Ovary (tissue), 9 donors: Measurements from ENCODE around the gene GNAL. TPM values are rescaled to one million over a fixed set of nuclear protein-coding genes. Genes with fewer than 3 reads are reported as not detected.
"Not testable (repeated sequence)": the region's sequence is repeated elsewhere in the genome, so short reads cannot be mapped to it uniquely, and the experiment has no call there.

Experiments
- DNase-seq, 5 donors: peaks; one replicate each; pipeline ENCODE4 v3.0.0-alpha.2; 2019 to 2020
- H3K27ac ChIP-seq, 2 donors: fragments of 200-600 bp; one replicate each; pipeline versions ENCODE4 v1.5.1 to v1.8.0; 2019 to 2022
- H3K27me3 ChIP-seq: fragments of 200-600 bp; one replicate; pipeline ENCODE4 v1.8.0; 2022
- H3K36me3 ChIP-seq: fragments of 200-600 bp; sonication (generic); one replicate; pipeline ENCODE4 v1.5.1; 2019
- H3K4me1 ChIP-seq: one replicate; pipeline ENCODE4 v1.8.1; 2013; ENCODE audit warnings: mild to moderate bottlenecking, moderate library complexity; ENCODE audit not compliant: insufficient read depth
- H3K4me3 ChIP-seq: fragments of 200-600 bp; sonication (generic); one replicate; pipeline ENCODE4 v1.5.1; 2017
- H3K9me3 ChIP-seq, 2 donors: fragments of 200-600 bp in 1 of 2; sonication (generic) in 1 of 2; one replicate each; pipeline versions ENCODE4 v1.5.1 to v1.8.1; 2013 to 2019; ENCODE audit warnings: mild to moderate bottlenecking in 1 of 2, moderate library complexity in 1 of 2
- EP300 ChIP-seq: sonication (generic); formaldehyde crosslinking; IDR thresholded peaks from one replicate; pipeline ENCODE4 v1.6.1; 2017; ENCODE audit warnings: antibody characterized with exemption
- POLR2A ChIP-seq: fragments of 450-650 bp; IDR thresholded peaks from one replicate; pipeline ENCODE4 v1.6.1; 2017; ENCODE audit warnings: antibody characterized with exemption, mild to moderate bottlenecking, moderate library complexity
- WGBS, 3 donors: extraction: QIAGEN DNeasy Blood & Tissue Kit in 1 of 3; methylation state at CpG; one replicate each; pipeline versions ENCODE4 v1.1.5 to v1.1.7; 2013 to 2017; 5-methylcytosine and 5-hydroxymethylcytosine counted together
- intact Hi-C, 4 donors: fragments of 100-400 bp; cut with DNase I; formaldehyde crosslinking; loops; one replicate each; pipeline versions ENCODE4 v1.11.0 to v1.15.1; 2022 to 2023
- polyA plus RNA-seq, 2 donors: library from polyadenylated mRNA; stranded (reverse); fragments of 200-250 nt in 1 of 2; fragments of 350-450 nt in 1 of 2; fragmentation: Illumina TruSeq in 1 of 2; extraction: RNeasy Lipid Tissue Mini Kit (QIAGEN cat#74804) in 1 of 2; gene quantifications; one replicate each; pipeline ENCODE4 v1.2.3, GENCODE V29; 2013 to 2014
- total RNA-seq, 7 donors: library from RNA; depleted of rRNA in 2 of 7; stranded (reverse); fragments of >200 nt in 2 of 7; fragmentation: NEBNext Ultra II Directional in 3 of 7; extraction: Animal tissue kit (Norgen Biotek cat#: 25700) in 3 of 7; gene quantifications; one replicate each; pipeline versions ENCODE4 v1.1.0 to v1.2.4, GENCODE V29; 2016 to 2023
- TF ChIP-seq, protein P1 (sequence below), 3 donors: fragments of 450-650 bp in 2 of 3; fragments of 200-600 bp in 1 of 3; IDR thresholded peaks; one replicate each; pipeline versions ENCODE4 v1.5.1 to v1.8.0; 2016 to 2022; ENCODE audit warnings: antibody characterized with exemption in 3 of 3, mild to moderate bottlenecking in 1 of 3
- donor health status: DM: no; HTN: no; CAD: no; lungs with moderate emphysema.
- donor health status: DM: no; HTN: no; CAD: no.
- donor health status: Bipolar disorder and iron deficiency.
- donor health status: DM: yes; HTN: yes; CAD: no.
- donor health status: DM: no; HTN: no; CAD: no.
- donor health status: DM: yes; HTN: yes; CAD: no.

The GNAL gene
- total and polyA plus RNA-seq, 9 donors, result 1.6 to 15.4 (median 3.4) TPM

DNA sequence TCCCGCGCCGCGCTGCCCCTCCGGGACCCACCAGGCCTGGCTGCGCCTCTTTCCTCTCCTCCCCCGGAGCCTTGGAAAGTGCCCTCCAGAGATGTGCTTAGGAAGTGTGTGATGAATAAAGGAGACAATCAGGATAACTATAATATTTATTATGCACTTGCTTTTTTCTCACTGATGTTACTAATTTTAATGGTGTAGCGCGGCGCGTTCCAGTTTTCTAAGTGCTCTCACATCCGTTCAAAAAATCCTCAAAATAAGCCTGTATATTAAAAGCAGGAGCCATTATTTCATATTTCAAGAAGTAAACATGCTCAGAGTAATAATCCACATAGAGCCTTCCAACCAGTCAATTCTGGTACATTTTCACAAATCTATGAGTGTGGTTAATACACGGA is 220.0 kb downstream of the GNAL start:
- H3K4me1 ChIP-seq, result peaks cover 5% of the 10 kb centered on the region
- intact Hi-C loops, result loop anchor here in 2 of 4 donors (2.0 kb wide), 2 partner anchors 58 to 72 kb away; partner anchors contain the start of genes CHMP1B (in 1 of the 2) and IMPA2 (in 1 of the 2)
- no peaks in the 10 kb centered on the region for H3K36me3 ChIP-seq
- WGBS, 3 donors, result 4 to 6% (median 6%) methylated on average over 13 of the region's 13 CpGs
- H3K9me3 ChIP-seq, result no peaks in the 10 kb centered on the region
- DNase-seq, result no peak
- peak overlapping the region; percentile 68 for H3K4me3 ChIP-seq
- TF ChIP-seq EP300, result no peak
- TF ChIP-seq, protein P1, sequence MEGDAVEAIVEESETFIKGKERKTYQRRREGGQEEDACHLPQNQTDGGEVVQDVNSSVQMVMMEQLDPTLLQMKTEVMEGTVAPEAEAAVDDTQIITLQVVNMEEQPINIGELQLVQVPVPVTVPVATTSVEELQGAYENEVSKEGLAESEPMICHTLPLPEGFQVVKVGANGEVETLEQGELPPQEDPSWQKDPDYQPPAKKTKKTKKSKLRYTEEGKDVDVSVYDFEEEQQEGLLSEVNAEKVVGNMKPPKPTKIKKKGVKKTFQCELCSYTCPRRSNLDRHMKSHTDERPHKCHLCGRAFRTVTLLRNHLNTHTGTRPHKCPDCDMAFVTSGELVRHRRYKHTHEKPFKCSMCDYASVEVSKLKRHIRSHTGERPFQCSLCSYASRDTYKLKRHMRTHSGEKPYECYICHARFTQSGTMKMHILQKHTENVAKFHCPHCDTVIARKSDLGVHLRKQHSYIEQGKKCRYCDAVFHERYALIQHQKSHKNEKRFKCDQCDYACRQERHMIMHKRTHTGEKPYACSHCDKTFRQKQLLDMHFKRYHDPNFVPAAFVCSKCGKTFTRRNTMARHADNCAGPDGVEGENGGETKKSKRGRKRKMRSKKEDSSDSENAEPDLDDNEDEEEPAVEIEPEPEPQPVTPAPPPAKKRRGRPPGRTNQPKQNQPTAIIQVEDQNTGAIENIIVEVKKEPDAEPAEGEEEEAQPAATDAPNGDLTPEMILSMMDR (IDR thresholded peaks at IDR 0.05), result no peak
- TF ChIP-seq POLR2A, result no peak
- H3K27ac ChIP-seq, result peak overlapping the region; percentile 98 to 100
- no peaks in the 10 kb centered on the region for H3K27me3 ChIP-seq

DNA sequence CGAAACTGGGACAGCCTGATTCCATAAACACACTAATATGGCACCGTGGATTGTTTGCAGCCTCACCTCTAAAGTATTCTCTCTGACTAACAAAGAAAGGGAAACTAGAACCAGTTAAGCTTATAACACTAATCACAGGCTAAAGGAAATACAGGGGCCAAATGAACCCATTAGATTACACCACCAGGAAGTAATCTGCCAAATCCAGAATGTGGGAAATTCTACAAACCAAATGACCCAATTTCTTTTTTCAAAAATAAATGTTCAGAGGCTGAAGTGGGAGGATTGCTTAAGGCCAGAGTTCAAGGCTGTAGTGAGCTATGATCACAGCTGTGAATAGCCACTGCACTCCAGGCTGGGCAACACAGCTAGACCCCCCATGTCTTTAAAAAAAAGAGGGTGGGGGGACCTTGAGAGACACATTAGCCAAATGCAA is 220.5 kb downstream of the GNAL start:
- peak in 1 of 5 donors; percentile 42 for DNase-seq
- H3K27me3 ChIP-seq, result no peaks in the 10 kb centered on the region
- intact Hi-C loops, result loop anchor here in 2 of 4 donors (2.0 kb wide), 2 partner anchors 59 to 71 kb away; partner anchors contain the start of genes CHMP1B (in 1 of the 2) and IMPA2 (in 1 of the 2)
- no peak overlapping the region for H3K4me3 ChIP-seq
- no peaks in the 10 kb centered on the region for H3K36me3 ChIP-seq
- peaks cover 5% of the 10 kb centered on the region for H3K4me1 ChIP-seq
- no peaks in the 10 kb centered on the region for H3K9me3 ChIP-seq
- peak overlapping the region; percentile 98 to 100 for H3K27ac ChIP-seq
- TF ChIP-seq EP300, result no peak
- TF ChIP-seq, protein P1 (IDR thresholded peaks at IDR 0.05), result no peak
- no peak for TF ChIP-seq POLR2A
- WGBS, 3 donors, result 21 to 43% (median 28%) methylated on average over 2 of the region's 2 CpGs

DNA sequence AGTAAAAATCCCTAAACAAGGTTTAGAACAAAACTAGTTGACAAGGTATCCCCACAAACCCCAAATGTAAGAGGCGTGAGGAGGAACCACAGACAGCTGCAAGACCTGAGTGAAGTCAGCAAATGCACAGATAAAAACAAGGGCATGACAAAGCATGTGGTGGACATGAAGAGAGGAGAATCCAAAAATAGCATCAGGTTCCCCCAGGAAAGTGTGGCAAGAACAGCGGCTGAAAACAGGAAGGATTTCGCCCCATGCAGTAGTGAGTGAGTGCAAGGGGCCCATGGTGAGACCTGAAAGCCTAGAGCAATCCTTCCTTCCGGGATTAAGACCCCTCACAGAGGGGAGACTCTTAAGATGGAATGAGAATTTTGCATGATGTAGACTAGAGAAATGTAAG is 227.8 kb downstream of the GNAL start:
- H3K9me3 ChIP-seq, H3K36me3 ChIP-seq, H3K4me3 ChIP-seq, intact Hi-C loops, H3K4me1 ChIP-seq, H3K27ac ChIP-seq, H3K27me3 ChIP-seq, DNase-seq: not testable (repeated sequence)
- 68 to 89% (median 85%) methylated on average over 4 of the region's 4 CpGs for WGBS, 3 donors

DNA sequence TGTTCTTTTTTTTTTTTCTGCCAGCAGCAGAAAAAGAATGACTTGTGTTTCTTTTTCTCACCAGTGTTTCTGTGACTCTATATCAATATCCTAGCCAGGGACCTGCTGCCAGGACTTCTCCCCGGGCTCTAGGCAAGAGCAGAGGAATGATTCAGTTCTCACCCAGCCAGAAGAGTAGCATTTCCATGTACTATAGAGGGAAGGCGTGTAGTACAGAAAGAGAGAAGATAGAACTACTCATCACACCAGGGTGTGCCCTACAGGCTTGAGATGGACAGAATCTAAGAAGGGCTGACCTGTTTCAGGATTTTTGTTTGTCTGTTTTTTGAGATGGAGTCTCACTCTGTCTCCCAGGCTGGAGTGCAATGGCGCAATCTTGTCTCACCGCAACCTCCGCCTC is 230.5 kb downstream of the GNAL start:
- H3K4me3 ChIP-seq, H3K4me1 ChIP-seq, DNase-seq, H3K27me3 ChIP-seq, H3K27ac ChIP-seq, intact Hi-C loops, H3K36me3 ChIP-seq, H3K9me3 ChIP-seq: not testable (repeated sequence)
- WGBS, 3 donors, result 82 to 89% (median 84%) methylated on average over 5 of the region's 5 CpGs

DNA sequence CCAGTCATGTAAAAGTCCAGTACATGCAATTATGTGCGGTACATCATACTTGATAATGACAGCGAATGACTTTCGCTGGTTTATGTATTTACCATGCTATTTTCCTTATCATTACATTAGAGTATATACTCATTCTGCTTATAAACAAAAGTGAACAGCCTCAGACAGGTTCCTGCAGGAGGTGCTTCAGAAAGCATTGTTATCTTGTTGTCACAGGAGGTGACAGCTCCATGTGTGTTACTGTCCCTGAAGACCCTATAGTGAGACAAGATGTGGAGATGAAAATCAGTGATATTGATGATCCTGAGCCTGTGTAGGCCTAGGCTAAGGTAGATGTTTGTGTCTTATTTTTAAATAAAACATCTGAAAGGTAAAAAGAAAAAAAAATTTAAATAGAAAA is 234.4 kb downstream of the GNAL start:
- TF ChIP-seq, protein P1 (IDR thresholded peaks at IDR 0.05), result no peak

More for the DNA sequence above, 234.4 kb downstream of the GNAL start:
- Histone ChIP-seq H3K4me1 (no peaks in the 10 kb centered on the region), H3K27me3 (no peaks in the 10 kb centered on the region), H3K27ac (no peak overlapping the region), H3K36me3 (no peaks in the 10 kb centered on the region), H3K9me3 (no peaks in the 10 kb centered on the region), H3K4me3 (no peak overlapping the region)
- intact Hi-C loops, result no loop called here
- no peak for DNase-seq
- 75 to 99% (median 99%) methylated on average over 3 of the region's 3 CpGs for WGBS, 3 donors
